AG04450 (cell line): Measurements from ENCODE around the gene TDRD9. TPM values are rescaled to one million over a fixed set of nuclear protein-coding genes. Genes with fewer than 3 reads are reported as not detected.

Experiments
- CTCF ChIA-PET: fragments of 300-600, 350-600 bp; formaldehyde crosslinking; extraction: SDS; loops from one replicate; lab custom pipeline; 2022; ENCODE audit warnings: antibody characterized with exemption, inconsistent platforms; lab: Charles Lee
- POLR2A ChIA-PET: fragments of 350-600 bp; formaldehyde crosslinking; extraction: SDS; loops from one replicate; lab custom pipeline; 2021; ENCODE audit warnings: antibody characterized with exemption, inconsistent platforms; lab: Yijun Ruan, JAX
- DNase-seq: peaks from one replicate; pipeline ENCODE4 v3.0.0-alpha.2; 2011; ENCODE audit warnings: low read depth, low spot score
- H3K27ac ChIP-seq: one replicate; pipeline ENCODE4 v1.5.1; 2012; ENCODE audit warnings: low read depth, low read length, control low read depth
- H3K27me3 ChIP-seq: one replicate; pipeline ENCODE4 v1.6.0; 2012; ENCODE audit warnings: low read length; ENCODE audit not compliant: control insufficient read depth, insufficient read depth
- H3K4me3 ChIP-seq: 2 replicates; pipeline ENCODE4 v1.5.1; 2011; ENCODE audit warnings: mild to moderate bottlenecking, low read depth, low read length, control low read depth
- H3K9me3 ChIP-seq: 2 replicates; pipeline ENCODE4 v1.5.1; 2012; ENCODE audit warnings: low read length; ENCODE audit not compliant: control insufficient read depth, insufficient read depth
- CTCF ChIP-seq: IDR thresholded peaks from 2 replicates; pipeline ENCODE4 v1.5.1; 2011; ENCODE audit warnings: low read depth, low read length, control low read depth, inconsistent platforms
- polyA plus RNA-seq: library from polyadenylated mRNA; depleted of rRNA; stranded (reverse); fragments of >200 nt; gene quantifications from 2 replicates; pipeline ENCODE4 v1.2.3, GENCODE V29; 2011

The TDRD9 gene
- polyA plus RNA-seq, 1 experiment = 0.05 TPM

GRCh38 chr14:103889313-103890051 lies 38.8 kb upstream of the TDRD9 start:
- Histone ChIP-seq H3K4me3 (no peak overlapping the region), H3K27ac (no peak overlapping the region), H3K9me3 (no peaks in the 10 kb centered on the region; the same call in 1 of the 2 replicates), H3K27me3 (peaks cover 11% of the 10 kb centered on the region)
- ChIA-PET POLR2A (no interaction called here), CTCF (interaction anchor here (4.7 kb wide), 1 partner anchor 11 kb away, joined by 19 read pairs; no protein-coding TSS in a partner anchor)
- no peak for TF ChIP-seq CTCF
- DNase-seq = no peak

DNA sequence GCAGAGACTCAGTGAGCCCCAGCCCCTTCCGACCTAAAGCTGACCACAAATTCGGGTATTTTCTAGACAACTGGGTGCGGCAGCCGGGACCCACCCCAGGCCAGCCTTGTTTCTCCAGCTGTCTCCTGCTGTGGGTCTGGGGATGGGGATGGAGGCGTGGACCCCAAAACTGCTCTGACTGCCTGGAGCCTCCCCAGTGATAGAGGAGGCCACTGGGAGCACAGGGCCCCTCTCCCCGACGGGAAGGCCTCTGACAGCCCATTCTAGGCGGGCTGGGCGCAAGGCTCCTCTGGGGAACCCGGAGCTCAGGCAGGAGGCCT lies 38.2 kb upstream of the TDRD9 start:
- Histone ChIP-seq H3K27ac (no peak overlapping the region), H3K4me3 (no peak overlapping the region), H3K27me3 (peaks cover 9% of the 10 kb centered on the region), H3K9me3 (no peaks in the 10 kb centered on the region; the same call in 1 of the 2 replicates)
- DNase-seq = no peak
- POLR2A ChIA-PET = no interaction called here
- CTCF ChIA-PET = interaction anchor here (4.7 kb wide), 1 partner anchor 11 kb away, joined by 19 read pairs; no protein-coding TSS in a partner anchor
- no peak for TF ChIP-seq CTCF

GRCh38 chr14:103890821-103891666 lies 37.2 kb upstream of the TDRD9 start:
- H3K27me3 ChIP-seq = peaks cover 5% of the 10 kb centered on the region
- no peak for TF ChIP-seq CTCF
- H3K27ac ChIP-seq = no peak overlapping the region
- no peak overlapping the region for H3K4me3 ChIP-seq
- ChIA-PET CTCF (interaction anchor here (4.7 kb wide), 1 partner anchor 10 kb away, joined by 19 read pairs; no protein-coding TSS in a partner anchor), POLR2A (interaction anchor here (0.6 kb wide), 1 partner anchor 79 kb away, joined by 3 read pairs; no protein-coding TSS in a partner anchor)
- peaks cover 1% of the 10 kb centered on the region for H3K9me3 ChIP-seq
- no peak for DNase-seq

DNA sequence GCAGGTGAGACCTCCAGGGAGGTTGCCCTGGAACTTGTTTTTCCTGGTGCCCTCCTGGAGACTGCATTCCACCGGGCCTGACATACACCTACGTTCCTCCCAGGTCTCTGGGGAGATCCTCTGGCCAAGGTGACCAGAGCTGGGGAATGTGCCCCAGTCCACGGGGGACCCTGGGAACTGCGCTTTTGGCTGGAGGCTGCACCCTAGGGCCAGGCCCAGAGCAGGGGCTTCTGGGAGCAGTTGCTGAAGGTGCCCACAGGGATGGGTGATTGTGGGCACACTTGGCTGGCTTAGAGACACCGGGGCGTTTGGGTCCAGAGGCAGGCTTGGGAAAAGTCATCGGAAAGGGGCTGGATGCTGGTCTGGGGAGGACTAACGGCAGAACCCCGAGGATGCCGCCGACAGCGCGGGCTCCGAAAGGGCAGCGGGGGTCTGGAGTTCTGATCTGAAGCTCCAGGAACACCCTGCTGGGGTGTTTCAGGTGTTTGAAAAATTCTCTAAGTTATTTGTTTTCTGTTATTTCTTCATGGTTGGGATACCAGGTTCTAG lies 36.5 kb upstream of the TDRD9 start:
- no peak for TF ChIP-seq CTCF
- H3K9me3 ChIP-seq = peaks cover 7% of the 10 kb centered on the region
- H3K4me3 ChIP-seq = no peak overlapping the region
- CTCF ChIA-PET = interaction anchor here (4.7 kb wide), 1 partner anchor 9 kb away, joined by 19 read pairs; no protein-coding TSS in a partner anchor
- POLR2A ChIA-PET = interaction anchor here (0.6 kb wide), 1 partner anchor 80 kb away, joined by 3 read pairs; no protein-coding TSS in a partner anchor
- H3K27me3 ChIP-seq = peaks cover 2% of the 10 kb centered on the region
- no peak overlapping the region for H3K27ac ChIP-seq
- DNase-seq = no peak
